Measurements from ENCODE around the gene BPIFB1.

Gene BPIFB1

DNA sequence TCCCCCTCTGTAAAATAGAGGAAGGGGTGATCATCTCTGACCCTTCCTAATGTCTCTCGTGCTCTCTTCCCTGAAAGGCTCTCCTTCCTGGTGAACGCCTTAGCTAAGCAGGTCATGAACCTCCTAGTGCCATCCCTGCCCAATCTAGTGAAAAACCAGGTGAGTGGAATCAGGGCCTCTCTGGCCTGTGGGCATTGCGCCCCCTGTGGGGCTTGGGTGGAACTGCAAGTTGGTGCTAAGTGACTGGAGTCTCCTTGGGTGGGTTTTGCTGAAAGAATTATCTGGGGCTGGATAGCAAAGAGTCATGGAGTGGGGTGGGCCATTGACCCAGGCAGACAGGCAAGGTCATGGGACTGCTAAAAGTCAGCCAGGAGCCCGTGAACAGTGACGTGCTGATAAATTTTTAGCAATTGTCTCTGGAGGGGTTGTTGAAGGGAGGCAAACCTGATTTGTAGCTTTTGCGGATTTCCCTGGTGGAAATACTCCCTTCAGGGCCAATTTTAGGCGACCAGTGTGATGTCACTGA, 8.9 kb downstream of the BPIFB1 start:
- Histone ChIP-seq H3K4me1 (ENCODE audit: control extremely low read depth in 1 of 4, control insufficient read depth in 4 of 4, insufficient read depth in 4 of 4, low read length in 3 of 4) (no peaks in the 10 kb centered on the region), H3K4me3 (ENCODE audit: control insufficient read depth in 1 of 7, extremely low read depth in 1 of 7, insufficient read depth in 4 of 7, low read depth in 2 of 7, low read length in 6 of 7) (no peak overlapping the region), H3K9me3 (ENCODE audit: control extremely low read depth in 1 of 5, control insufficient read depth in 4 of 5, insufficient read depth in 2 of 5, low read depth in 1 of 5, low read length in 4 of 5) (no peaks in the 10 kb centered on the region), H3K27me3 (replicated peaks in 2 of 5; ENCODE audit: control insufficient read depth in 4 of 5, insufficient read depth in 5 of 5, low read length in 4 of 5) (peaks cover 0 to 20% (median 5%) of the 10 kb centered on the region in 5 experiments), H3K36me3 (ENCODE audit: control insufficient read depth in 4 of 4, insufficient read depth in 4 of 4, low read length in 3 of 4) (no peaks in the 10 kb centered on the region), H3K27ac (ENCODE audit: insufficient read depth in 1 of 2, low read depth in 1 of 2, low read length in 2 of 2, poor library complexity in 1 of 2, severe bottlenecking in 2 of 2) (no peak overlapping the region)
- WGBS (ENCODE audit: insufficient coverage): 43% methylated on average over 4 of the region's 7 CpGs
- DNase-seq: peak; percentile 36 to 63 (median 45)
- POLR2A ChIA-PET: no interaction called here
- CTCF ChIA-PET: interaction anchor here (0.9 kb wide), 1 partner anchor 29 kb away, joined by 3 read pairs; no protein-coding TSS in a partner anchor

DNA sequence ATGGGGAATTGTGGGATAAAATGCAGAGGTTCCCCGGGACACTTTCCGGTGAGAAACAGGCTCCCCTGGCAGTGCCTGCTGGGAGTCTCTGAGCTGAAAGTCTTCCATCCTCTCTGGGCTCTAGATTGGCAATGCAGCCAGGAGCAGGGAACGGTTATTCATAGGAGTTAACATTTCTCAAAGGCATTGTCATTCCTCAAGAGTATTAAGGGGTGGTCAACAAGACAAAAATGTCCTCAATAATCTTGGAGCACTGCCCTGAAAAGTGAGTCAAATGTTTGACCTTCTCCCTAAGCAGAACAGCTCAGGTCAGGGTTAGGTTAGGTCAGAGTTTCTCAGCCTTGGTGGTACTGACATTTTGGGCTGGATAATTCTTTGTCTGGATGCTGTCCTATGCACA, 13.2 kb downstream of the BPIFB1 start:
- H3K36me3 ChIP-seq (ENCODE audit: control insufficient read depth in 4 of 4, insufficient read depth in 4 of 4, low read length in 3 of 4): no peaks in the 10 kb centered on the region
- ChIA-PET POLR2A (no interaction called here), CTCF (interaction anchor here (1.1 kb wide), 1 partner anchor 32 kb away, joined by 3 read pairs; no protein-coding TSS in a partner anchor)
- no peak for DNase-seq
- peaks cover 0 to 27% (median 3%) of the 10 kb centered on the region in 5 experiments for H3K27me3 ChIP-seq (replicated peaks in 2 of 5; ENCODE audit: control insufficient read depth in 4 of 5, insufficient read depth in 5 of 5, low read length in 4 of 5)
- H3K4me1 ChIP-seq (ENCODE audit: control extremely low read depth in 1 of 4, control insufficient read depth in 4 of 4, insufficient read depth in 4 of 4, low read length in 3 of 4): peaks cover 0 to 4% (median 1%) of the 10 kb centered on the region in 4 experiments
- H3K4me3 ChIP-seq (ENCODE audit: control insufficient read depth in 1 of 7, extremely low read depth in 1 of 7, insufficient read depth in 4 of 7, low read depth in 2 of 7, low read length in 6 of 7): no peak overlapping the region
- no peaks in the 10 kb centered on the region for H3K9me3 ChIP-seq (ENCODE audit: control extremely low read depth in 1 of 5, control insufficient read depth in 4 of 5, insufficient read depth in 2 of 5, low read depth in 1 of 5, low read length in 4 of 5)
- WGBS (ENCODE audit: insufficient coverage): 77% methylated on average over 3 of the region's 3 CpGs
- no peak overlapping the region for H3K27ac ChIP-seq (ENCODE audit: insufficient read depth in 1 of 2, low read depth in 1 of 2, low read length in 2 of 2, poor library complexity in 1 of 2, severe bottlenecking in 2 of 2)

DNA sequence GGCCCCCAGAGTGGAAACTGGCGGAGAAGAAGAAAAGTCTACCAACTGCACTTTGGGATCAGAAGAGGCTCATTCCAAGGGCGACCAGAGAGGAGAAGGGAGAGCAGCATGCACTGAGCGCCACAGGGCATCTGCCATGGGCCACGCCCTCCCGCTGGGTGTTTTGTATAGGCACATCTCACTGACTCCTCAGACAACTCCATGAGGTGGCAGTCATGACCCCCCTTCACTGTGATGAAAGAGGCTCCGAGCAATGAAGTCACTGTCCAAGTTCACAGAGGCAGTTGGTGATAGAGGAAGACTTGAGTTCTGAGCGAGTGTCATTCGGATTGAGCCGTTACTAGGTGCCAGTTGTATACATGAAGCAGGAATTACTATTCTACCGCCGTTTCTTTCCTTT, 15.4 kb downstream of the BPIFB1 start:
- Histone ChIP-seq H3K27me3 (replicated peaks in 2 of 5; ENCODE audit: control insufficient read depth in 4 of 5, insufficient read depth in 5 of 5, low read length in 4 of 5) (peaks cover 0 to 20% (median 4%) of the 10 kb centered on the region in 5 experiments), H3K9me3 (ENCODE audit: control extremely low read depth in 1 of 5, control insufficient read depth in 4 of 5, insufficient read depth in 2 of 5, low read depth in 1 of 5, low read length in 4 of 5) (no peaks in the 10 kb centered on the region), H3K4me1 (ENCODE audit: control extremely low read depth in 1 of 4, control insufficient read depth in 4 of 4, insufficient read depth in 4 of 4, low read length in 3 of 4) (peaks cover 0 to 4% (median 1%) of the 10 kb centered on the region in 4 experiments), H3K27ac (ENCODE audit: insufficient read depth in 1 of 2, low read depth in 1 of 2, low read length in 2 of 2, poor library complexity in 1 of 2, severe bottlenecking in 2 of 2) (no peak overlapping the region), H3K4me3 (ENCODE audit: control insufficient read depth in 1 of 7, extremely low read depth in 1 of 7, insufficient read depth in 4 of 7, low read depth in 2 of 7, low read length in 6 of 7) (no peak overlapping the region), H3K36me3 (ENCODE audit: control insufficient read depth in 4 of 4, insufficient read depth in 4 of 4, low read length in 3 of 4) (no peaks in the 10 kb centered on the region)
- CTCF ChIA-PET: interaction anchor here (1.6 to 3.8 kb wide), 2 partner anchors 10 to 100 kb away, joined by 4 to 15 read pairs; no protein-coding TSS in a partner anchor
- WGBS (ENCODE audit: insufficient coverage): 92% methylated on average over 11 of the region's 11 CpGs
- POLR2A ChIA-PET: no interaction called here
- DNase-seq: peak in 1 of 3 donors; percentile 7

- Histone ChIP-seq H3K4me1 (ENCODE audit: control extremely low read depth in 1 of 4, control insufficient read depth in 4 of 4, insufficient read depth in 4 of 4, low read length in 3 of 4) (peaks cover 0 to 4% (median 1%) of the 10 kb centered on the region in 4 experiments), H3K9me3 (ENCODE audit: control extremely low read depth in 1 of 5, control insufficient read depth in 4 of 5, insufficient read depth in 2 of 5, low read depth in 1 of 5, low read length in 4 of 5) (no peaks in the 10 kb centered on the region), H3K4me3 (ENCODE audit: control insufficient read depth in 1 of 7, extremely low read depth in 1 of 7, insufficient read depth in 4 of 7, low read depth in 2 of 7, low read length in 6 of 7) (peak overlapping the region in 1 of 7 experiments; percentile 31), H3K27ac (ENCODE audit: insufficient read depth in 1 of 2, low read depth in 1 of 2, low read length in 2 of 2, poor library complexity in 1 of 2, severe bottlenecking in 2 of 2) (no peak overlapping the region), H3K36me3 (ENCODE audit: control insufficient read depth in 4 of 4, insufficient read depth in 4 of 4, low read length in 3 of 4) (no peaks in the 10 kb centered on the region), H3K27me3 (replicated peaks in 2 of 5; ENCODE audit: control insufficient read depth in 4 of 5, insufficient read depth in 5 of 5, low read length in 4 of 5) (peaks cover 0 to 20% (median 4%) of the 10 kb centered on the region in 5 experiments)
- WGBS (ENCODE audit: insufficient coverage): 15% methylated on average over 23 of the region's 24 CpGs
- ChIA-PET POLR2A (no interaction called here), CTCF (interaction anchor here (0.9 to 3.8 kb wide), 8 partner anchors 11 to 202 kb away, joined by 3 to 15 read pairs (median 3); no protein-coding TSS in a partner anchor)
- peak; percentile 50 to 73 (median 68) for DNase-seq
Measured at GRCh38 chr20:33299111-33299603, 16.1 kb downstream of the BPIFB1 start.

DNA sequence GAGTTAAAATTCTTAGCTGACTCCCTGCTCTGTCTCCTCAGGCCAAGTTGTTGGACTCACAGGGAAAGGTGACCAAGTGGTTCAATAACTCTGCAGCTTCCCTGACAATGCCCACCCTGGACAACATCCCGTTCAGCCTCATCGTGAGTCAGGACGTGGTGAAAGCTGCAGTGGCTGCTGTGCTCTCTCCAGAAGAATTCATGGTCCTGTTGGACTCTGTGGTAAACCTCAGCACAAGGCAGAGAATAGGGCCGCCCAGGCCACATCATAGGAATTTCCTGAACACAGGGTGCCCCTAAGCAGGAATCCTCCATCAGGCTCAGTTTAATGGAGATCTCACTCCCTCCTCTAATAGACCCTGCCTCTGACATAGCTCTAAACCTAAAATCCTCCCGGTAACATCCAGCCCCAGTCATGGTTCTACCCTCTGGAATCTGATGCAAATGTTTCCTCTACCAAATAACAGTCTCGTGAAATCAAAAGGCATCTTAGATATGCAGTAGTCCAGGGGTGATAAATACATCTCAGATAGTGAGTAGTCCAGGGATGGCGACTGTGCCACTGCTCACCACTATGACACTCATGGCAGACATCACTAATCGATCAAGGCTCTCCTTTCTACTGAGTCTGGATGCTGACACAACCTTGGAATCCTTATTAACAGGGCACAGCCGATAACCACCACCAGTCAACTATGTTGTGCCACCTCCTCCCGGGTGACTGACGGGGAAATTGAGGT, 18.3 kb downstream of the BPIFB1 start:
- Histone ChIP-seq H3K9me3 (ENCODE audit: control extremely low read depth in 1 of 5, control insufficient read depth in 4 of 5, insufficient read depth in 2 of 5, low read depth in 1 of 5, low read length in 4 of 5) (no peaks in the 10 kb centered on the region), H3K4me1 (ENCODE audit: control extremely low read depth in 1 of 4, control insufficient read depth in 4 of 4, insufficient read depth in 4 of 4, low read length in 3 of 4) (peaks cover 0 to 4% (median 1%) of the 10 kb centered on the region in 4 experiments), H3K27ac (ENCODE audit: insufficient read depth in 1 of 2, low read depth in 1 of 2, low read length in 2 of 2, poor library complexity in 1 of 2, severe bottlenecking in 2 of 2) (no peak overlapping the region), H3K4me3 (ENCODE audit: control insufficient read depth in 1 of 7, extremely low read depth in 1 of 7, insufficient read depth in 4 of 7, low read depth in 2 of 7, low read length in 6 of 7) (no peak overlapping the region), H3K27me3 (replicated peaks in 2 of 5; ENCODE audit: control insufficient read depth in 4 of 5, insufficient read depth in 5 of 5, low read length in 4 of 5) (peaks cover 0 to 18% (median 4%) of the 10 kb centered on the region in 5 experiments), H3K36me3 (ENCODE audit: control insufficient read depth in 4 of 4, insufficient read depth in 4 of 4, low read length in 3 of 4) (no peaks in the 10 kb centered on the region)
- POLR2A ChIA-PET: no interaction called here
- CTCF ChIA-PET: interaction anchor here (1.0 to 3.8 kb wide), 4 partner anchors 9 to 303 kb away, joined by 3 to 15 read pairs (median 5); no protein-coding TSS in a partner anchor
- DNase-seq: peak in 2 of 3 donors; percentile 16 to 26
- WGBS (ENCODE audit: insufficient coverage): 91% methylated on average over 7 of the region's 11 CpGs

- Histone ChIP-seq H3K27ac (ENCODE audit: insufficient read depth in 1 of 2, low read depth in 1 of 2, low read length in 2 of 2, poor library complexity in 1 of 2, severe bottlenecking in 2 of 2) (no peak overlapping the region), H3K9me3 (ENCODE audit: control extremely low read depth in 1 of 5, control insufficient read depth in 4 of 5, insufficient read depth in 2 of 5, low read depth in 1 of 5, low read length in 4 of 5) (no peaks in the 10 kb centered on the region), H3K27me3 (replicated peaks in 2 of 5; ENCODE audit: control insufficient read depth in 4 of 5, insufficient read depth in 5 of 5, low read length in 4 of 5) (peaks cover 0 to 2% (median 0%) of the 10 kb centered on the region in 5 experiments), H3K4me3 (ENCODE audit: control insufficient read depth in 1 of 7, extremely low read depth in 1 of 7, insufficient read depth in 4 of 7, low read depth in 2 of 7, low read length in 6 of 7) (no peak overlapping the region), H3K36me3 (ENCODE audit: control insufficient read depth in 4 of 4, insufficient read depth in 4 of 4, low read length in 3 of 4) (no peaks in the 10 kb centered on the region), H3K4me1 (ENCODE audit: control extremely low read depth in 1 of 4, control insufficient read depth in 4 of 4, insufficient read depth in 4 of 4, low read length in 3 of 4) (peaks cover 0 to 4% (median 1%) of the 10 kb centered on the region in 4 experiments)
- CTCF ChIA-PET: interaction anchor here (0.7 to 1.8 kb wide), 4 partner anchors 9 to 401 kb away, joined by 3 to 5 read pairs (median 4); no protein-coding TSS in a partner anchor
- no peak for DNase-seq
- POLR2A ChIA-PET: no interaction called here
- 88% methylated on average over 2 of the region's 6 CpGs for WGBS (ENCODE audit: insufficient coverage)
Measured at GRCh38 chr20:33303595-33303994, 20.6 kb downstream of the BPIFB1 start.

Measured in common myeloid progenitor, CD34-positive (primary cell).